AG09319 (cell line): ENCODE results near the gene OPCML.

ENCODE experiments used
- DNase-seq: peaks from one replicate; pipeline ENCODE4 v3.0.0-alpha.2; 2010; ENCODE audit warnings: low read depth; ENCODE audit errors: extremely low read depth
- TF ChIP-seq, protein P1 (sequence below): IDR thresholded peaks from 2 replicates; pipeline ENCODE4 v1.5.1; 2011; ENCODE audit warnings: low read depth, mild to moderate bottlenecking, inconsistent platforms, low read length, moderate library complexity

OPCML gene

DNA sequence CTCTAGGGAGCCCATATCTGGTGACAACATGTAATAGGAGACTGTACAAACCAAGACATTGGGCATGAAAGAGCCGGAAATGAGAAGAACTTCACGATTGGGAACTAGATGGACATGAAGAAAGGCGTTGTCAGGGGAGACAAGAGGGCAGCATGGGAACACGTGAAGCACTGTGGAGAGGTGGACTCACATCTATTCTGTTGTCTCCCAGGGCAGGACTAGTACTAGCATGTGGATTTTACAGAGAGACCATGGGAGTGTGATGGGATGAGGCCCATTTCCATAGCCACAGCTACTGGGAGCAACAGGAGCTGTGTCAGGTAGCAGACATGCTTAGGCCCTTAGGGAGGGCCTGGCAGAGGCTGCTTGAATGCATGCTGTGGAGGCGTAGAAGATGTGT, 333.9 kb downstream of the OPCML start:
- no peak for DNase-seq
- TF ChIP-seq, protein P1, sequence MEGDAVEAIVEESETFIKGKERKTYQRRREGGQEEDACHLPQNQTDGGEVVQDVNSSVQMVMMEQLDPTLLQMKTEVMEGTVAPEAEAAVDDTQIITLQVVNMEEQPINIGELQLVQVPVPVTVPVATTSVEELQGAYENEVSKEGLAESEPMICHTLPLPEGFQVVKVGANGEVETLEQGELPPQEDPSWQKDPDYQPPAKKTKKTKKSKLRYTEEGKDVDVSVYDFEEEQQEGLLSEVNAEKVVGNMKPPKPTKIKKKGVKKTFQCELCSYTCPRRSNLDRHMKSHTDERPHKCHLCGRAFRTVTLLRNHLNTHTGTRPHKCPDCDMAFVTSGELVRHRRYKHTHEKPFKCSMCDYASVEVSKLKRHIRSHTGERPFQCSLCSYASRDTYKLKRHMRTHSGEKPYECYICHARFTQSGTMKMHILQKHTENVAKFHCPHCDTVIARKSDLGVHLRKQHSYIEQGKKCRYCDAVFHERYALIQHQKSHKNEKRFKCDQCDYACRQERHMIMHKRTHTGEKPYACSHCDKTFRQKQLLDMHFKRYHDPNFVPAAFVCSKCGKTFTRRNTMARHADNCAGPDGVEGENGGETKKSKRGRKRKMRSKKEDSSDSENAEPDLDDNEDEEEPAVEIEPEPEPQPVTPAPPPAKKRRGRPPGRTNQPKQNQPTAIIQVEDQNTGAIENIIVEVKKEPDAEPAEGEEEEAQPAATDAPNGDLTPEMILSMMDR: no peak

DNA sequence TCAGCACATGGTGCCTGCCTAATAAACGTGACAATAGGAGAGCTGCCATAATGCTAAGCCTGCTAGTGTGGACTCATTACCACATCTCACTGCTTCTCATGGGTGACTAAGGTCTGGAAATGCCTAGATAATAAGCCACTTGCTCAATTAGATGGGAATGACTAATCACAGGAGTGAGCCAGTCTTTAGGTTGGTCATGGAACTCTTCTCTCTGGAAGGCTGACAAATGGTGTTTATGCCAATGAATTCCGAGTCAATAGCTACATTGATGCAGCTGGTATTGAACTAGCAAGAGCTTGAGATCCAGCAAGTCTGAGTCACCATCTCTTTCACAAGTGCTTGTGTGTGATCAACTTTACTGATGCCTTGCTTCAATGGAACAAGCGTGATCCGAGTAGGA, 334.9 kb downstream of the OPCML start:
- TF ChIP-seq, protein P1: no peak
- no peak for DNase-seq

DNA sequence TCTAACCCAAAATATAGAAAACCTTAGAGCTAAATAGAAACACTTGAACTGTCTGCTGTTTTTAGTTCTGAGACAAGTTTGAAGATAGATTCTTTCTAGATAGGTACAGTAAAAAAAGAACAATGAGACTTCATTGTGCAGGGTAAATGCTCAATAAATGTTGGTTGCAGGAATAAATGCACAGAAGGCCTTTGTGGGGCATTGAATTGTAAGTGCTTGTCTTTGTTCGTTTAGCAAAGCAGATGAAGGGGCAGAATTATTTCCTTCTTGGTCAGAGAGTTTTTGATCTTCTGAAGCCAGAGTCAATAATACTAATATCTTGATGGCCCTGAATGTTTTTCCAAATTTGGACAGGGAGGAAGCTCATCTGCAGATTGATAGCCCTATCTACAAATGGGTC, 340.4 kb downstream of the OPCML start:
- DNase-seq: no peak
- TF ChIP-seq, protein P1: no peak

DNA sequence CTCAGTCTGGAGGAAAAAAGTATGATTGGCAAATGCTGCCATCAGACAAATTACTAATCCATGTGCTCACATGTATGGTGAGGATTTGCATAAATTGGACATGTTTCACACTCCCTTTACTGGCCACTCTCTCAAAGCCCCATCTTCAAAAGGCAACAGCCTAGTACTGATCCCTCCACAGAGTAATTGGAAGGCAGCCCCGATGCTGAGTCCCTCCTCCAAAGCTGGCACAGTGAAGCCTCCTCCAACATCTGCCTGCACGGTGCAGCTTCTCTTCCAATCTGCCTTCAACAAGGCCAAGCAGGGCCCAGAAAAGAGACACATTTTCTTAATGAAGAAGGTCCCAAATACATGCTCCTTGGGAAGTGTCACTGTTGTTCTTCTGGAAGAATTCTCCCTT, 350.6 kb downstream of the OPCML start:
- TF ChIP-seq, protein P1: no peak

DNA sequence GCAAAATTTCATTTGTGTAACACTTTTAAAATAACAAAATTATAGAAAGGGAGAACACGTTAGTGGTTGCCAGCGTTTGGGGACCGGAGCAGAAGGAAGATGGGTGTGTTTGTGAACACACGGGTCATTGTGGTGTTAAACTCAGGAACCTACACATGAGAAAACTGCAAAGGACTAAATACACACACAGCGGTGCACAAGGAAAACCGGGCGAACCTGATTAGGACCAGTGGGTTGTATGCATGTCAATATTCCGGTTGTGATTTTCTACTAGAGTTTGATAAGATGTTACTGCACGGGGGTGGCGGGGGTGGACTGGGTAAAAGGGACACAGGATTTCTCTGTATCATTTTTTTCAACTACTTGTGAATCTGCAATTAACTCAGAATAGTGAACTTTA, 351.2 kb downstream of the OPCML start:
- no peak for DNase-seq
- TF ChIP-seq, protein P1: no peak

More for the DNA sequence above, 350.6 kb downstream of the OPCML start:
- DNase-seq: no peak

DNA sequence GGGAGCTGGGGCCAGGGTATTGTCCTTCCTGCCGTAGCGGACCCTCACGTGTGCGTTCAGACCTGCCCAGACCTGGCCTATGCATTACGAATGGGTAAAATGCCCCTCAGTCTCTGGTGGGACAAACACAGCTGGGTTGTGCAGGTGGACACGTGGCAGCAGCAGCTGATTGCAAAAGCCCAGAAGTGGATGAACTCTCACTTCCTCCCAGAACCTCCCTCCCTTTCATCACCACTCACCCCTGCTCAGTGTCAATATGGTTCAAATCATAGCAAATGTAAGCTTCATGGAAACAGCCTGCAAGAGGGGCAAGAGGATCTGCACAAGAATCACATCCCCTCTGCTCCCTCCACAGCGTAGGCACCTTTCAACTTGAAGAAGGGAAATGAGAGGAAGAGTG, 352.1 kb downstream of the OPCML start:
- TF ChIP-seq, protein P1: no peak
- DNase-seq: no peak

DNA sequence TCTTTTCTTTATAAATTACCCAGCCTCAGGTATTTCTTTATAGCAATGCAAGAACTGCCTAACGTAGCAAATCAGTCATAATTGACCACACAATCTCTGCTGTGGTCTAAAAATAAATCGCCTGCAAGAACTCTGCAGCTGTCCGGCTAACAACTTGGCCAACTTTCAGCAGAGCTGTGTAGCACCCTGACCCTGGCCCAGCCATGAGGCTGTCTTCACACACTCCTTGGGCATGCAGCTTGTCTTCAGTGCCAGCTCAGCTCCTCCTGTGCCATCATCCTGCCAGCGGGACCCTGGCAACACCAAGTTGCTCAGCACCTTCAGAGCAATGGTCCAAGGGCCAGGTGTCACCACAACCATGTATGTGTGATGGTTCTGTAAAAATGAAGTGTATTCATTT, 355.6 kb downstream of the OPCML start:
- TF ChIP-seq, protein P1: no peak
- DNase-seq: no peak
